Measurements from ENCODE around the gene MRPS10. TPM values are rescaled to one million over a fixed set of nuclear protein-coding genes. Genes with fewer than 3 reads are reported as not detected.

MRPS10 gene
- total and polyA plus RNA-seq, 10 of the 15 experiments (the other 5 are each of a cell fraction or from before 2014, with no cell fraction given) = 28.5 to 83.3 (median 52.8) TPM

DNA sequence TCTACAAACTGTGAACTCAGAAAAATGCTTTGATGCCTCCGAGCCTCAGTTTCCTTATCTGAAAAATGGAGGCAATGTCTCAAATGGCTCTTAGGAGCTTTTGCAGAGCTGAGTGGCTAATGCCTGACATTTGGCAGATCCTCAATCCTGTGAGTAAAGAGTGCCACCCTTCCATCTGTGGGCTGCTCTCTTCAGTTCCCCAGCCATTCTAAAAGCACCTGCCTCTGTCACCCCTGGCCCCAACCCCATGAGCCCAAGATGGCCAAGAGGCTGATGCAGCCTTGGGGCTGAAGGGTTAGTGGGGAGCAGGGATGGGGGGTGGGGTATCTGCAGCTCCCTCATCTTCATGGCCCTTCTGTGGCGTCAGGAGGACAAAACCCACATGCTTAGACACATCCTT, 59.0 kb downstream of the MRPS10 start:
- Histone ChIP-seq H3K79me2 (ENCODE audit: control insufficient read depth, insufficient read depth, low read length) (no peaks in the 10 kb centered on the region), H2AFZ (ENCODE audit: control insufficient read depth, low read depth, low read length) (no peak overlapping the region), H3K27ac (ENCODE audit: control insufficient read depth, insufficient read depth) (no peak overlapping the region), H3K27me3 (replicated peaks in 1 of 2; ENCODE audit: control insufficient read depth in 2 of 2, insufficient read depth in 2 of 2, low read length in 1 of 2) (peaks cover 0 to 4% of the 10 kb centered on the region in 2 experiments; a peak in 2 of 4 replicates), H3K9ac (ENCODE audit: control insufficient read depth, insufficient read depth, low read length) (no peak overlapping the region), H3K4me2 (ENCODE audit: control insufficient read depth, insufficient read depth) (no peak overlapping the region), H3K4me1 (ENCODE audit: control insufficient read depth, insufficient read depth, low read length) (no peaks in the 10 kb centered on the region), H3K9me3 (replicated peaks; ENCODE audit: control insufficient read depth, insufficient read depth, low read length) (no peaks in the 10 kb centered on the region), H4K20me1 (ENCODE audit: control insufficient read depth, insufficient read depth) (no peaks in the 10 kb centered on the region), H3K4me3 (no peak overlapping the region), H3K36me3 (ENCODE audit: control insufficient read depth in 2 of 2, insufficient read depth in 2 of 2, low read length in 1 of 2) (no peaks in the 10 kb centered on the region)
- in situ Hi-C loops (cut with MboI) (no loop called here), intact Hi-C loops (cut with micrococcal nuclease; ENCODE audit: unreplicated experiment) (no loop called here)
- FAIRE-seq (no peak), ATAC-seq (no peak), DNase-seq (ENCODE audit: low read depth, low spot score) (no peak)
- ChIA-PET CTCF (no interaction called here), SMC1A (ENCODE audit: uncharacterized antibody, unreplicated experiment) (no interaction called here), RAD21 (ENCODE audit: unreplicated experiment) (no interaction called here), POLR2A (no interaction called here)
- BruUV-seq (replicated peaks) = no TSS peak
- 0% methylated on average over 2 of the region's 2 CpGs for WGBS (ENCODE audit: insufficient coverage, insufficient replicate concordance, low lambda C conversion rate, missing lambda C conversion rate)
- TF ChIP-seq, protein P1, sequence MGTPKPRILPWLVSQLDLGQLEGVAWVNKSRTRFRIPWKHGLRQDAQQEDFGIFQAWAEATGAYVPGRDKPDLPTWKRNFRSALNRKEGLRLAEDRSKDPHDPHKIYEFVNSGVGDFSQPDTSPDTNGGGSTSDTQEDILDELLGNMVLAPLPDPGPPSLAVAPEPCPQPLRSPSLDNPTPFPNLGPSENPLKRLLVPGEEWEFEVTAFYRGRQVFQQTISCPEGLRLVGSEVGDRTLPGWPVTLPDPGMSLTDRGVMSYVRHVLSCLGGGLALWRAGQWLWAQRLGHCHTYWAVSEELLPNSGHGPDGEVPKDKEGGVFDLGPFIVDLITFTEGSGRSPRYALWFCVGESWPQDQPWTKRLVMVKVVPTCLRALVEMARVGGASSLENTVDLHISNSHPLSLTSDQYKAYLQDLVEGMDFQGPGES (IDR thresholded peaks at IDR 0.05) = no peak
- TF ChIP-seq, protein P2, sequence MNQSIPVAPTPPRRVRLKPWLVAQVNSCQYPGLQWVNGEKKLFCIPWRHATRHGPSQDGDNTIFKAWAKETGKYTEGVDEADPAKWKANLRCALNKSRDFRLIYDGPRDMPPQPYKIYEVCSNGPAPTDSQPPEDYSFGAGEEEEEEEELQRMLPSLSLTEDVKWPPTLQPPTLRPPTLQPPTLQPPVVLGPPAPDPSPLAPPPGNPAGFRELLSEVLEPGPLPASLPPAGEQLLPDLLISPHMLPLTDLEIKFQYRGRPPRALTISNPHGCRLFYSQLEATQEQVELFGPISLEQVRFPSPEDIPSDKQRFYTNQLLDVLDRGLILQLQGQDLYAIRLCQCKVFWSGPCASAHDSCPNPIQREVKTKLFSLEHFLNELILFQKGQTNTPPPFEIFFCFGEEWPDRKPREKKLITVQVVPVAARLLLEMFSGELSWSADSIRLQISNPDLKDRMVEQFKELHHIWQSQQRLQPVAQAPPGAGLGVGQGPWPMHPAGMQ (IDR thresholded peaks at IDR 0.05; ENCODE audit: borderline replicate concordance) = no peak
- no peak for TF ChIP-seq CBX3 (IDR thresholded peaks at IDR 0.05; ENCODE audit: borderline replicate concordance, low read depth)
- TF ChIP-seq, protein P3, sequence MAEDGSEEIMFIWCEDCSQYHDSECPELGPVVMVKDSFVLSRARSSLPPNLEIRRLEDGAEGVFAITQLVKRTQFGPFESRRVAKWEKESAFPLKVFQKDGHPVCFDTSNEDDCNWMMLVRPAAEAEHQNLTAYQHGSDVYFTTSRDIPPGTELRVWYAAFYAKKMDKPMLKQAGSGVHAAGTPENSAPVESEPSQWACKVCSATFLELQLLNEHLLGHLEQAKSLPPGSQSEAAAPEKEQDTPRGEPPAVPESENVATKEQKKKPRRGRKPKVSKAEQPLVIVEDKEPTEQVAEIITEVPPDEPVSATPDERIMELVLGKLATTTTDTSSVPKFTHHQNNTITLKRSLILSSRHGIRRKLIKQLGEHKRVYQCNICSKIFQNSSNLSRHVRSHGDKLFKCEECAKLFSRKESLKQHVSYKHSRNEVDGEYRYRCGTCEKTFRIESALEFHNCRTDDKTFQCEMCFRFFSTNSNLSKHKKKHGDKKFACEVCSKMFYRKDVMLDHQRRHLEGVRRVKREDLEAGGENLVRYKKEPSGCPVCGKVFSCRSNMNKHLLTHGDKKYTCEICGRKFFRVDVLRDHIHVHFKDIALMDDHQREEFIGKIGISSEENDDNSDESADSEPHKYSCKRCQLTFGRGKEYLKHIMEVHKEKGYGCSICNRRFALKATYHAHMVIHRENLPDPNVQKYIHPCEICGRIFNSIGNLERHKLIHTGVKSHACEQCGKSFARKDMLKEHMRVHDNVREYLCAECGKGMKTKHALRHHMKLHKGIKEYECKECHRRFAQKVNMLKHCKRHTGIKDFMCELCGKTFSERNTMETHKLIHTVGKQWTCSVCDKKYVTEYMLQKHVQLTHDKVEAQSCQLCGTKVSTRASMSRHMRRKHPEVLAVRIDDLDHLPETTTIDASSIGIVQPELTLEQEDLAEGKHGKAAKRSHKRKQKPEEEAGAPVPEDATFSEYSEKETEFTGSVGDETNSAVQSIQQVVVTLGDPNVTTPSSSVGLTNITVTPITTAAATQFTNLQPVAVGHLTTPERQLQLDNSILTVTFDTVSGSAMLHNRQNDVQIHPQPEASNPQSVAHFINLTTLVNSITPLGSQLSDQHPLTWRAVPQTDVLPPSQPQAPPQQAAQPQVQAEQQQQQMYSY (CRISPR knock-in tag; IDR thresholded peaks at IDR 0.05) = no peak
- TF ChIP-seq RB1 (IDR thresholded peaks at IDR 0.05; ENCODE audit: borderline replicate concordance) = no peak
- TF ChIP-seq YY1 (IDR thresholded peaks at IDR 0.05; ENCODE audit: low read depth, low read length) = no peak
- TF ChIP-seq, protein P4, sequence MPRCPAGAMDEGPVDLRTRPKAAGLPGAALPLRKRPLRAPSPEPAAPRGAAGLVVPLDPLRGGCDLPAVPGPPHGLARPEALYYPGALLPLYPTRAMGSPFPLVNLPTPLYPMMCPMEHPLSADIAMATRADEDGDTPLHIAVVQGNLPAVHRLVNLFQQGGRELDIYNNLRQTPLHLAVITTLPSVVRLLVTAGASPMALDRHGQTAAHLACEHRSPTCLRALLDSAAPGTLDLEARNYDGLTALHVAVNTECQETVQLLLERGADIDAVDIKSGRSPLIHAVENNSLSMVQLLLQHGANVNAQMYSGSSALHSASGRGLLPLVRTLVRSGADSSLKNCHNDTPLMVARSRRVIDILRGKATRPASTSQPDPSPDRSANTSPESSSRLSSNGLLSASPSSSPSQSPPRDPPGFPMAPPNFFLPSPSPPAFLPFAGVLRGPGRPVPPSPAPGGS (IDR thresholded peaks at IDR 0.05; ENCODE audit: borderline replicate concordance, insufficient read depth, low read depth, low read length, poor library complexity, severe bottlenecking) = no peak
- no peak for TF ChIP-seq TBL1XR1 (IDR thresholded peaks at IDR 0.05; ENCODE audit: low read depth, low read length)
- TF ChIP-seq IKZF1 (conservative IDR thresholded peaks at IDR 0.05) = no peak
- no peak for TF ChIP-seq HDGF (IDR thresholded peaks at IDR 0.05)
- TF ChIP-seq GATAD2B (conservative IDR thresholded peaks at IDR 0.05; ENCODE audit: low read depth) = no peak
- TF ChIP-seq MTA3 (IDR thresholded peaks at IDR 0.05; ENCODE audit: borderline replicate concordance, low read length) = no peak
- TF ChIP-seq NR2C2 (IDR thresholded peaks at IDR 0.05; ENCODE audit: borderline replicate concordance, control insufficient read depth, insufficient read length, low read depth) = no peak

All from GM12878 (cell line).